Cardiac septum (tissue), 1 donor: ENCODE data around the gene ZSCAN5A. TPM values are rescaled to one million over a fixed set of nuclear protein-coding genes. Genes with fewer than 3 reads are reported as not detected.
"Not testable (repeated sequence)": the region's sequence is repeated elsewhere in the genome, so short reads cannot be mapped to it uniquely, and the experiment has no call there.

ENCODE experiments used
- DNase-seq: peaks from one replicate; pipeline ENCODE4 v3.0.0-alpha.2; 2020; ENCODE audit warnings: low spot score
- intact Hi-C: fragments of 100-400 bp; cut with DNase I; formaldehyde crosslinking; loops from one replicate; pipeline ENCODE4 v1.14.0; 2022
- total RNA-seq: library from RNA; stranded (reverse); fragmentation: NEBNext Ultra II Directional; extraction: Animal tissue kit (Norgen Biotek cat#: 25700); gene quantifications from one replicate; pipeline ENCODE4 v1.2.1, GENCODE V29; 2021
- donor health status: DM: no; HTN: no; CAD: no.

Gene ZSCAN5A
- total RNA-seq, 1 donor from 2014 or later = 24.4 TPM

DNA sequence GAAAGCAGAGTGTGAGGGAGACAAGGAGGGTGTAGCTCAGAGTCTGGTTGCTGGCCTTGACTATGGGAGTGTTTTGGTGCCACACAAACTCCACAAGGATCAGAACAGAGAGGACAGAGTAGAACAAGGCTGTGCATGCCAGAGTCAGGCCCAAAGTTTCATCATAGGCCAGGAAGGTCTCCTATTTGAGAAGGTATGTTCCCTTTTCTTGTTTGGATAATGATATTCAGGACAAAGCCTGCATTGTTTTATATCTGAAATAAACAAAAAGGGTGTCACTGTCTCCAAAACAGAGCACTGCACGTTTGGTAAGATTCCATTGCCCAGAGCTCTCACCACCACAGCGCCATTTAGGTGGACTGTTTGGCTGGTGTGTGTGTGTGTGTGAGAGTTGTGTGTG lies 3.1 kb upstream of the ZSCAN5A start:
- intact Hi-C loops = loop anchor here (10.0 kb wide), 1 partner anchor 173 kb away; the partner anchor contains the start of gene ZNF444
- no peak for DNase-seq

DNA sequence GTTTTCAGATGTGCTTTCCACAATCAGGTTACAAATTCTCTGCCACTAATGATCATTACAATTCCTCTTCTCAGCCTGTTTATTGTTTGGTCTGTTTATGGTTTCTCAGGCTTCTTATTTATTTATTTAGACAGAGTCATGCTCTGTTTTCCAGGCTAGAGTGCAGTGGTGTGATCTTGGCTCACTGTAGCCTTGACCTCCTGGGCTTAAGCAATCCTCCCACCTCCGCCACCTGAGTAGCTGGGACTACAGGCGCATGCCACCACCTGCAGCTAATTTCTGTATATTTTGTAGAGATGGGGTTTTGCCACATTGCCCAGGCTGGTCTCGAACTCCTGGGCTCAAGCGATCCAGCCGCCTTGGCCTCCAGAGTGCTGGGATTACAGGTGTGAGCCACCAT lies 2.1 kb upstream of the ZSCAN5A start:
- no peak for DNase-seq
- intact Hi-C loops = loop anchor here (10.0 kb wide), 1 partner anchor 172 kb away; the partner anchor contains the start of gene ZNF444

DNA sequence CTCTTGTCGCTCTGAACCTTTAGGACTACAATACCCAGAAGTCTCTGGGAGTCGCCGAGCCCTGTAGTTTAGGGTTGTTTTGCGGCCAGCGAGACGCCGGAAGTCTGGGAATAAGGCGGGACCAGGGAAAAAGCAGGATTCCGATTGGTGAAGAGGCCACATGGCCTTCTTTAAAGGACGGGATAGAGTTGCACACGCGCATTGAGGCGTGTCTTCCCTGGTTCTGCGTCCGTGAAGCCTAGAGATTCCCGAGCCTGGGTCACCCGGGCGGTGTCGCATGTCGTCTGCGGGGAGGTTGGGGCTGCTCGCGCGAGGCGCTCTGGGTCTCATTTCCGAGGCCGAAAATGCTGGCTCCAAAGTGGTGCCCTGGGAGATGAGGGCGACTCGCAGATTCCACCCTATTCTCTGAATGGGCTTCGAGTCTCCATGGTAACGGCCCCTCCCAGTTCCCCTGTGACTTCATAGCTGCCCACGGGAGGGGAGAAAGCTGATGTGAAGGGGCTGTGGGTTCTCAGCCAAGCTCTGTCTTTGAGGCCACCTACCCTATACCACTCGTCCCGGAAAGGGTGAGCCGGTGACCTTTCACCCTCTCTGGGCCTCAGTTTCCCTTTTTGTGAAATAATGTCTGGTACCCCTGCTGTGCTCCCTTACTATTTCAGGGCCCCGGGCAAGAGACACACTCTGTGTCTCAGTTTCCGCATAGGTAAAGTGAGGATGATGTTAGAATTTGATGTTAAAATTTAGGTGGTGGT lies 614 bp upstream of the ZSCAN5A start:
- DNase-seq = peak; percentile 97
- intact Hi-C loops = loop anchor here (10.0 kb wide), 1 partner anchor 170 kb away; the partner anchor contains the start of gene ZNF444

DNA sequence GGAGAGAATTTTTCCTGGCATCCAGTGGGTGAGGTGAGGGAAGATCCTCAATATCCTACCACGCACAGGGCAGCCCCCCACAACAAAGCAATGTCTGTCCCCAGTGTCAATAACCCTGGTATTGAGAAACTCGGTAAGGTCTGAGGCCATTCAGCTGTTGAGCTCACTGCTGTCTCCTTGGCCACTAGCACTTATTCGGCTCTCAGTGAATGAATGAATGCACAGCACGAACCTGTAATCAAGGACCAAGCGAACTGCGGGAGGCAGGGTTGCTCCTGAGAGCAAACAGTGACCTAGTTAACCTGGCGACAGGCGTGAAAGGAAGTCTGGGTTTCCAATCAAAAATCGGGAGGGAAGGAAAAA lies 640 bp downstream of the ZSCAN5A start:
- intact Hi-C loops = loop anchor here (10.0 kb wide), 1 partner anchor 169 kb away; the partner anchor contains the start of gene ZNF444
- no peak for DNase-seq

DNA sequence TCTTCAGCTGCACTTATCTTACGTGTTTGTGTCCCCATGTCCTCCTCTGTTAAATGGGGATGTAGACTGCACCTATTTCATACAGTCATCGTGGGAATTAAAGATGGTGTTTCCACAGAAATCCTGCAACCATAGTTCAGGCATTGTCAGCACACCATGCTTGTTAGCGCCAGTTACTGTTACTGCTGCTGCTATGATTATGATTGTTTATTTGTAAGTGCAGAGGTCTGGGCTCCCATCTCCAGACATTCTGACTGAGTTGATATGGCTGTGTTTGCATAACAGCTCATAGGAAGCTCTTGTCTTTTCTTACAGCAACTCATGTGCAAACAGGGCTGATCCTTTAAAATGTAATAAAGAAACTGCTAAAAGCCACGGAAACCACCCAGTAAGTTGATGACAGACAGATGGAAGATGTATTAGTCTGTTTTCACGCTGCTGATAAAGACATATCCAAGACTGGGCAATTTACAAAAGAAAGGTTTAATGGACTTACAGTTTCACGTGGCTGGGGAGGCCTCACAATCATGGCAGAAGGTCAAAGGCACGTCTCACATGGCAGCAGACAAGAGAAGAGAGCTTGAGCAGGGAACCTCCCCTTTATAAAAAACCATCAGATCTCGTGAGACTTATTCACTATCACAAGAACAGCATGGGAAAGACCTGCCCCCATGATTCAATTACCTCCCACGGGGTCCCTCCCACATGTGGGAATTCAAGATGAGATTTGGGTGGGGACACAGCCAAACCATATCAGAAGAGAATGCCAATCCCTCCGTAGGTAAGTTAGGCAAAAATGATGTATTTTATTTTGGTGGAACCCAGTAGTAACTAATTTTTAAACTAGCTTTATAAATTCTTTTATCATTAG lies 1.6 kb downstream of the ZSCAN5A start:
- intact Hi-C loops = loop anchor here (10.0 kb wide), 1 partner anchor 168 kb away; the partner anchor contains the start of gene ZNF444
- no peak for DNase-seq

DNA sequence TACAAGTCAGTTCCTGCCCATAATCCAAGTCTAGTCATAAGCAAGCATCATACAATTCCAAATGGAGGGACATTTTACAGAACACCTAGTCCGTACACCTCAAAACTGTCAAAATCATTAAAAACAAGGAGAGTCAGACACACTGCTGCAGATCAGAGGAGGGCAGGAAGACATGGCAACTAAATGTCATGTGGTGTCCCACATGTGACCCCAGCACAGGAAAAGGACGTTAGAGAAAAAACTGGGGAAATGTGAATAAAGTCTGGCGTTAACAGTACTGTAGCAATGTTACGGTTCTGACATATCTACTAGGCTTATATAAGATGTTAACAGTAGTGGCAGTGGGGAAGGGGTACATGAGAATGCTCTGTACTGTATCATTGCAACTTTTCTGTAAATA lies 2.3 kb downstream of the ZSCAN5A start:
- intact Hi-C loops = loop anchor here (10.0 kb wide), 1 partner anchor 168 kb away; the partner anchor contains the start of gene ZNF444
- DNase-seq = no peak

DNA sequence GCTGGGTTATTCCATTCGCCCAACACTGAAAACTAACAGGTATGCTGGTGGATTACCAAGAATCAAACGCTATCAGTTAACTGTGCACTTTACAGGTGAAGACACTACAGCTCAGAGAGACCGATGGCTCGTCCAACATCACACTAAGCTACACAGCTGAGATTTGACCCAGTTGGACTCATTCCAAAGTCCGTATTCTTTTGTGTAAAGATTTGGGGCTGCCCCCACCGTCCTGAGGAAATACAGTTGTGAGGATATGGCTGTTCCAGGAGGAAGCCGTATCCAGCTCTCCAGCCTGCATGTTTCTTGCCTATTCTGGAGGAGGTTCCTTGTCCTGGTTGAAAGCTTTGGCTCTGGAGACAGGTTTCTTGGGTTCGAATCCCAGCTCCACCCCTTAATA lies 4.2 kb downstream of the ZSCAN5A start:
- no peak for DNase-seq
- intact Hi-C loops = loop anchor here (10.0 kb wide), 1 partner anchor 166 kb away; the partner anchor contains the start of gene ZNF444

DNA sequence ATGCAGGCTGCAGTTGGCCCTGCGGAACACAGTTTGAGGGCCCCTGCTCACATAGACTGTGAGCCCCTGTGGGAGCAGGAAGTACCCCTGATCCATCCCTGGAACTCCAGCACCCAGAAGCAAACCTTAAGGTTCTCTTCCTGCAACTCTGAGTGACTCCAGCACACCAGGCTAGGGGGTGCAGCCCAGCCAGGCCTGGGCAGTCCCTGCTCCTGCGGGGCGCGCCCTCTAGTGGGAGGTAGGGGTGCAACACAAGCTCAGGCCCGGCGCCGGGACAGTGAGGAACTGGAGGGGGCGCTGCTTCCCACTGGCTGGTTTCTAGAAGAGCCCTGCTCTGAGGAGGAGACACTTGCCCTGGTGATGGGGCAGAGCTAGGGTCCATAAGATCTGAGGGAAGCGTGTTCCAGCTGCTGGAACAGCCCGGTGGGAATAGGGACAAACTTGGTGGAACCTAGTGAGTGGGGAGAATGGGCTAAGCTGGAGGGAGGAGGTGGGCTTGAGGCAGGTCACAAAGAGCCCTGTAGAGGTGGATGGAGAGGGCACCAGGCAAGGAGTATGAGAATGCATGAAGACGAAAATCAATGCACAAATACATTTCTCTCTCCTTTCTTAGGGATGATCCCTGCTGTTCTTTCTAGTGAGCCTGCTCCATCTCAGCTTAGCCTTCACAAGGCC lies 5.0 kb downstream of the ZSCAN5A start:
- intact Hi-C loops = loop anchor here (10.0 kb wide), 1 partner anchor 165 kb away; the partner anchor contains the start of gene ZNF444
- DNase-seq = peak; percentile 81

DNA sequence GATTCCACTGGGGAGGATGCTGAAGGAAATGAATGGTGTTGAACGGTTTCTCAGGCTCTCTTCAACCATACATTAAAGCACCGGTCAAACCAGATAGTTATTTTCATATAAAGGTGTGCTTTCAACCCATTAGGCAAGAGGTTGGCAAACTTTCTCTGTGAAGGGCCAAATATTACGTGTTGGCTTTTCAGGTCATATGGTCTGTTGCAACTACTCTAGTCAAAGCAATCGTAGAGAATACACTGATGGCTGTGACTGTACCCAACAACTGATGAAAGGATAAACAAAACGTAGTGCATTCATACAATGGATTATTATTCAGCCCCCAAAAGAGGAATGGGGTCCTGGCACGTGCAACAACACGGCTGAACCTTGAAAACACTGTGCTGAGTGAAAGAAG lies 5.8 kb downstream of the ZSCAN5A start:
- no peak for DNase-seq
- intact Hi-C loops = no loop called here

DNA sequence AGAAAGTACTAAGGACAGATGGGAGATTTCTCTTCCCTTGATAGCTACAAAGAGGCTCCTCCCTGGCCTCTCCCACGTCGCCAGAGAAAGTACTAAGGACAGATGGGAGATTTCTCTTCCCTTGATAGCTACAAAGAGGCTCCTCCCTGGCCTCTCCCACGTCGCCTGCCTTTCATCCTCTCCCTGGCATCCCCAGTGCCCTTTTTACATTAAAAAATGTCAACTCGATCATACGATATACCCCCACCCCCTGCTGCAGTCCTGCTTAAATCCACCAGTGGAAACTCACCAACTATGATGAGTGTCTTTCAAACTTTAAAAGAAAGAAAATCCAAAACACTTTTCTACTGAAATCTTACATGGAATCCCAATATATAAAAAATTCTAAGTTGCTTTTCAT lies 7.6 kb downstream of the ZSCAN5A start:
- intact Hi-C loops, DNase-seq: not testable (repeated sequence)

DNA sequence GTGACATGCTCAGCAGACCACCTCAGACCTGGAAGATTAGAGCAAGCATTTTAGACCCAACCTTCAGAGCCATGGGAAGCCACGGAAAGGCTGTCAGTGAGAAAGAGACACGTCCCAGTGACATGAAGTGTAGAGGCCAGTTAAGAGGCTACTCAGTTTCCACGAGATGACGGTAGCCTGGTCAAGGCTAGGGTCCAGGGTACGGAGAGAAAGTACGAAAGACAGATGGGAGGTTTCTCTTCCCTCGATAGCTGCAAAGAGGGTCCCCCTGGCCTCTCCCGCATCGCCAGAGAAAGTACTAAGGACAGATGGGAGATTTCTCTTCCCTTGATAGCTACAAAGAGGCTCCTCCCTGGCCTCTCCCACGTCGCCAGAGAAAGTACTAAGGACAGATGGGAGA lies 8.6 kb downstream of the ZSCAN5A start:
- intact Hi-C loops = no loop called here
- no peak for DNase-seq

DNA sequence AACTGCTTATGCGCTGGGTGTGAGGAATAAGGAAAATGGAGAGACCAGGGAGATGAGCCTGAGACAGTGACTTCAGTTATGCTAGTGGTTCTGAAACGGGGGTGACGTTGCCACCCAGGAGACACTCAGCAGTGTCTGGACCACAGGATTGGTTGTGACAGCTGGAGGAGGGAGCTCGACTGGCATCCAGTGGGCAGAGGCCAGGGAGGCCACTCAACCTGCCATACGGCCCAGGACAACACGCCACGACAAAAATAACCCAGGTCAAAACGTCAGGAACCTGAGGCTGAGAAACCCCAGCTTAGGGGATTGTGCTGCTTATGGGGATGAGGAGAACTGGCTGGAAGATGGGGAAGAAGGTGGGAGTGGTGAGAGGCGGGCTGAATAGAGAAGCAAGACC lies 10.4 kb downstream of the ZSCAN5A start:
- intact Hi-C loops = no loop called here
- no peak for DNase-seq

DNA sequence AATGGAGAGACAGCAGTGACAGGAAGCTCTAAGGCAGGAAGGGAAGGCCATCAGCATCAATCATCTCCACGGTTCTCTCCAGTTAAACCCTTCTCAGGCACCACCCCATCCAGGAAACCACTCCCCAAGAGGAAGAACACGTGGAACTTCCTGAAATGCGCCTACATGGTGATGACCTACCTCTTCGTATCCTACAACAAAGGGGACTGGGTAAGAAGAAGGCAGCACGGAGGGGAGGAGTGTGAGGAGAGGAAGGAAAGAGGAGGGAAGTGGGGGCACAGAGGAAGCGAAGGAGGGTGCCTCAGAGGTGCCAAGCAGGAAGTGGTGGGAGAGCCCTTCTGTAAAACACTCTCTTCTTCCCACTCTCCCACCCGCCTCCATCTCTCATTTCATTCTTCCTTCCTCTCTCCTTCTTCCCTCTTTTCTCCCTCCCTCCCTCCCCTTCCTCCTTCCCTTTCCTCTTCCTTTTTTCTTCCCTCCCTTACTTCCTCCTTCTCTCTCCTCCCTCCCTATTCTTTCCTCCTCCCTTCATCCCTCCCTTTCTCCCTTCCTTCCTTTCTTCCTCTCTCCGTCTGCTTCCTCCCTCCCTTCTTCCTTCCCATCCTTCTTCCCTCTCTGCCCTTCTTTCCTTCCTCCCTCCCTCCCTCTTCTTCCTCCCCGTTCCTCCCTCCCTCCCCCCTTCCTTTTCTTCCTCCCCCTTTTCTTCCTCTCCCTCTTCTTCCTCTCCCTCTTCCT lies 12.6 kb downstream of the ZSCAN5A start:
- no peak for DNase-seq
- intact Hi-C loops = no loop called here

DNA sequence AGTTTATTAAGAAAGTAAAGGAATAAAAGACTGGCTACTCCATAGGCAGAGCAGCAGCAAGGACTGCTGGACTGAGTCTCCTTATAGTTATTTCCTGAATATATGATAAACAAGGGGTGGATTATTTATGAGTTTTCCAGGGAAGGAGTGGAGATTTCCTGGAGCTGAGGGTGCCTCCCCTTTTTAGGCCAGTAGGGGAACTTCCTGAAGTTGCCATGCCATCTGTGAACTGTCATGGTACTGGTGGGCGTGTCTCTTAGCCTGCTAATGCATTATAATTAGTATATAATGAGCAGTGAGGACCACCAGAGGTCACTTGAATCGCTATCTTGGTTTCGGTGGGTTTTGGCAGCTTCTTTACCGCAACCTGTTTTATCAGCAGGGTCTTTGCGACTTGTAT lies 13.5 kb downstream of the ZSCAN5A start:
- no peak for DNase-seq
- intact Hi-C loops = no loop called here

DNA sequence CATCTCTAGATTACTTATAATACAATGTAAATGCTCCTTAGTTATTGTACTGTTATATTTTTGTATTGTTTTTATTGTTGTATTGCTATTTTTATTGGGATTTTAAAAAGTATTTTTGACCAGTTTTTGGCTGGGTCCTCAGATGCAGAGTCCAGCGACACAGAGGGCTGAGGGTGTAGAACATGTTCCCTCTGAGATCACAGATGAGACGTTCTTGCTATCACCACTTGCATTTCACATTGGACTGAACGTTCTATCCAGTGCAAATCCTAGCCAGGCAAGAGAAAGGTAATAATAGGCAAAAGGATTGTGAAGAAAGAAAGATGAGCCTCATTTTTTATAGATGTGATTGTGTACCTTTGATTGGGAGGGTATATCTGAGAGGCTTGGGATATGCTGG lies 15.0 kb downstream of the ZSCAN5A start:
- intact Hi-C loops = no loop called here
- no peak for DNase-seq

DNA sequence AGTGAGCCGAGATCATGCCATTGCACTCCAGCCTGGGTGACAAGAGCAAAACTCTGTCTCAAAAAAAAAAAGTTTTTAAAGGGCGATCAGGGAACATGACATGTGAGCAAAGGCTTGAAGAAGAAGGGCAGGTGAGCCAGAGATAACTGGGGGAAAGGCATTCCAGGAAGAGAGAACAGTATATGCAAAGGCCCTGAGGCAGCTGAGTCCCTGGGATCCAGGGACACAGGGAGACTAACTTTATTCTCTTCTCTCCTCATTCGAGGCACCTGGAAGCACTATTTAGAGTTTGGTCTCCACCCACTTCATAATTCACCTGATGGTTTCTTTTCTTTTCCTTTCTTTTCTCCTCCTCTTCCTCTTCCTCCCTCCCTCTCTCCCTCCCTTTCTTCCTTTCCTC lies 17.6 kb downstream of the ZSCAN5A start:
- intact Hi-C loops = no loop called here
- no peak for DNase-seq

DNA sequence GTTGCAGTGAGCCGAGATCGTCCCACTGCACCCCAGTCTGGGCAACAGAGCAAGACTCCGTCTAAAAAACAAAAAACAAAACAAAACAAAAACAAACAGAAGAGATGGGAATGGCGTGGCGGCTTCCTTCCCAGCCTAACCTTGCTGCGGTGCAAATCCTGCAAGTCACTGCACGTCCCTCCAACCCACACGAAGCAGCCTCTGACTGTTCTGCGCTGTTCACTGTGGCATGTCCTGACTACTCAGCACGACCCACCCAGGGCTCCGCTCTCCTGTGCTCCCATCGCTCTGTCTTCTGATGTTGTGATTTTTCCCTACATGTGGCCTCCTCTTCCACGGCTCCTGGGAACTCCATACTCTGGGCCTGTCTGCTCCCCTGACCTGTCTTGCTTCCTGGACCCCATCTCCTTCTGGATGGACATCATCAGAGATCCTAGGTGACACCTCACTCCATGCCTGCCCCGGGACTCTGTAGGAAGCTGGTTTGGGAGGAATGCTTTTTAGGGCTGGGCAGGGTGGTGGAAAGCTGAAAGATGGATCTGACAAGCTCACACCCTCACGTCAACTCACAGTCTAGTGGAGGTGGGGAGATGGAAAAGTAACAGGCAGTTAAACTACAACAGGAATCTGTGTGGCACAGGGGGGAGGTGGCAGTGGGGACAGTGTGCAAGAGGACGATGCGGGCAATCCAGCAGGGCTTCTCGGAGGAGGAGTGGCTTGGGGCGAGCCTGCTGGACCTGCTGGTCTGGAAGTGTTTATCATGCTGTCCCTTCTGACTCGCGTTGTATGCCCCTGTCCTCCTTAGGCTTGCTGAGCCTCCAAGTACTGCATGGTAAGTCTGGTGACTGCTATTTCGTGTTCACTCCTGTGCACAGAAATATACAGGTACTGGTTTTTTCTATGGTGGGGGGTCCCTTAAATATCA lies 18.8 kb downstream of the ZSCAN5A start:
- intact Hi-C loops = no loop called here
- DNase-seq = peak; percentile 63

DNA sequence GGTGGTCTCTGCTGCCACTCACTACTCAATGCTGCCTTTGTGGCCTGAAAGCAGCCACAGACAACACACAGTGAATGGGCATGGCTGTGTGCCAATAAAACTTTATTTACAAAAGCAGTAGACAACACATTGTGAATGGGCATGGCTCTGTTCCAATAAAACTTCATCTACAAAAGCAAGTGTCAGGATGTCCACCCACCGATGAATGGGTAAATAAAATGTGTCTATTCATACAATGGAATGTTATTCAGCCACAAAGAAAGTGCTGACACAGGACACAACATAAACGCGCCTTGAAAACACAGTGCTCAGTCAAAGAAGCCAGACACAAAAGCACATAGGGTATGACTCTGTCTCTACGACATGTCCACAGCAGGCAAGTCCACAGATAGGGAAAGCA lies 20.1 kb downstream of the ZSCAN5A start:
- no peak for DNase-seq
- intact Hi-C loops = no loop called here
